Measurements from ENCODE around the gene DUSP12.

Gene DUSP12

DNA sequence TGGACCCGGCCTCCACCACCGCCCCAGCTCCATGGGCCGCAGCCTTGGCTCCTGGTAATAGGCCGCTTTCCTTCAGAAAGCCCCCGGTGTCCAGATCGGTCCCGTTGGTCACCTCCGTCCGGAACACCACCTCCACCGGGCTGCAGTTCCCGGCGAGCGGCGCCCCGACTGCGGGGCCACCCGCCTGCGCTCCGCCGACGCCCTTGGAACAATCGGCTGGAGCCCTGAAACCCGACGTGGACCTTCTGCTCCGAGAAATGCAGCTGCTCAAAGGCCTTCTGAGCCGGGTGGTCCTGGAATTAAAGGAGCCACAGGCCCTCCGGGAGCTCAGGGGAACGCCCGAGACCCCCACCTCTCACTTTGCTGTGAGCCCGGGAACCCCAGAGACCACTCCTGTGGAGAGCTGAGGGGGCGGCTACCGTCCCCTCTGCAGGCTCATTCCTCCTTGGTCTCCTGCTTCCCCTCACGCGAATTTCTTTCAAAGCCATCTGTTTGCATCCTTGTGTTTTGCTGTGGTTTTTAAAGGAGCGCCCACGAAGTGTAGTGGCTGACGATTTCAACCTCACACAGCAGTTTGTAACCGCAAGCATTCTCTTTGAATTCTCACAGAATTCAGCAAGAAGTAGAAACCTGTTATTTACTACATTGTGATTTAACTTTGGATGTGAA, 22.2 kb upstream of the DUSP12 start:
- TF ChIP-seq, protein P1, sequence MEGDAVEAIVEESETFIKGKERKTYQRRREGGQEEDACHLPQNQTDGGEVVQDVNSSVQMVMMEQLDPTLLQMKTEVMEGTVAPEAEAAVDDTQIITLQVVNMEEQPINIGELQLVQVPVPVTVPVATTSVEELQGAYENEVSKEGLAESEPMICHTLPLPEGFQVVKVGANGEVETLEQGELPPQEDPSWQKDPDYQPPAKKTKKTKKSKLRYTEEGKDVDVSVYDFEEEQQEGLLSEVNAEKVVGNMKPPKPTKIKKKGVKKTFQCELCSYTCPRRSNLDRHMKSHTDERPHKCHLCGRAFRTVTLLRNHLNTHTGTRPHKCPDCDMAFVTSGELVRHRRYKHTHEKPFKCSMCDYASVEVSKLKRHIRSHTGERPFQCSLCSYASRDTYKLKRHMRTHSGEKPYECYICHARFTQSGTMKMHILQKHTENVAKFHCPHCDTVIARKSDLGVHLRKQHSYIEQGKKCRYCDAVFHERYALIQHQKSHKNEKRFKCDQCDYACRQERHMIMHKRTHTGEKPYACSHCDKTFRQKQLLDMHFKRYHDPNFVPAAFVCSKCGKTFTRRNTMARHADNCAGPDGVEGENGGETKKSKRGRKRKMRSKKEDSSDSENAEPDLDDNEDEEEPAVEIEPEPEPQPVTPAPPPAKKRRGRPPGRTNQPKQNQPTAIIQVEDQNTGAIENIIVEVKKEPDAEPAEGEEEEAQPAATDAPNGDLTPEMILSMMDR (conservative IDR thresholded peaks at IDR 0.05; ENCODE audit: low read length), result no peak
- H3K4me3 ChIP-seq (ENCODE audit: low read length), result peak overlapping the region; percentile 78
- DNase-seq (ENCODE audit: low read depth), result peak; percentile 93

DNA sequence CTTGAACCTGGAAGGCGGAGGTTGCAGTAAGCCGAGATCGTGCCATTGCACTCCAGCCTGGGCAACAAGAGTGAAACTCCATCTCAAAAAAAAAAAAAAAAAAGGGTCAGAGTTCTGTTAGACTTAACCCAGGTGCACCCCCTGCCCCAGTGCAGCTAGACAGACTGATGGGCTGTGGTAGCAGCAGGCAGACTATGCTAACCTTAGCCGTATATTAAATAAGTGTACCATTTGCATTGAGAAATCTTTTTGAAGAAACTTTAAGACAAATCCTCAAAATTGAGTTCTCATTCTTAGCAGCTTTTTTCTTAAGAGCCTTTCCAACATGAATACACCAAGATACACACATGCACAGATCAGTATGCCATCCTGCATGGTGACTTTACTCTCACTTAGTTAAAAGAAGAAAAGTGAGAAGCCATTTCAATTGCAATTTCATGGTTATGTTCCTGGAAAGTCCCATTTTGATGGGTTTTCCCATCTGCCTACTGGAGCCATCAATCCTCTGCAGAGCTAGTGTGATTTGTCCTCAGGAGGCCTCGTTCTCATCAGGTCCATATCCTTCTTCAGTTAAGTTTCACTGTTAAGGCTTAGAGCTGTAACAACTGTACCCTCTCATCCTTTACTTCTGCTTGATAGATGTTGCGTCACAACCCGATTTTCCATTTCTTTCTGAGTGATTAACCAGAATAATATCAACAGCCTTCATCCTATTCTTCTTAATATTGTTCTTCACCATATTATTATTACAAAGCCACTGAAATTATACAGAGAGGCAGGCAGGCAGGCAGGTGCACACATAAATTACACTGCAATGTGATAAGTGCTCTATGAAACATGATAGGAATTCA, 21.0 kb upstream of the DUSP12 start:
- DNase-seq (ENCODE audit: low read depth), result no peak
- TF ChIP-seq, protein P1 (conservative IDR thresholded peaks at IDR 0.05; ENCODE audit: low read length), result no peak
- H3K4me3 ChIP-seq (ENCODE audit: low read length), result no peak overlapping the region

DNA sequence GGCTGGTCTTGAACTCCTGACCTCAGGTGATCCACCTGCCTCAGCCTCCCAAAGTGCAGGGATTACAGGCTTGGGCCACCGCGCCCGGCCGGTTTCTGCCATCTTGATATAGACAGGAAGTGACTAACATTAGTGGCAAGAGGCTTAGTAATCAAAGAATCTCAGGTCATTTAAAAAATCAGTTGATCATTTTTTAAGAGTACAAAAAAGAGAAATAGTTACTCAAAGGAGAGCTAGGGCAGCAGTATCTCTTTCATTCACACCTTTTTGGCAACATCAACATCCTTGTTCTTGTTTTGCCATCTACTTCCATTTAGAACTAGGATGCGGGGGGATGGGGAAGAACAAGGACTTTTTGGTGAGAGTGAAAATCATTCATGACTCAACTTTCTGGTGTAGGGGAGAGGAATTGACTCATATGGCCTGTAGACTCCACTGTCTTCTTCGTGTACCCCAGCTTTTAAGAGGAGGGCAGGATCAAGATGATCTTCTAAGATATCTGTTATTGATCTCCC, 19.5 kb upstream of the DUSP12 start:
- H3K4me3 ChIP-seq (ENCODE audit: low read length), result no peak overlapping the region
- TF ChIP-seq, protein P1 (conservative IDR thresholded peaks at IDR 0.05; ENCODE audit: low read length), result no peak
- DNase-seq (ENCODE audit: low read depth), result peak; percentile 48

DNA sequence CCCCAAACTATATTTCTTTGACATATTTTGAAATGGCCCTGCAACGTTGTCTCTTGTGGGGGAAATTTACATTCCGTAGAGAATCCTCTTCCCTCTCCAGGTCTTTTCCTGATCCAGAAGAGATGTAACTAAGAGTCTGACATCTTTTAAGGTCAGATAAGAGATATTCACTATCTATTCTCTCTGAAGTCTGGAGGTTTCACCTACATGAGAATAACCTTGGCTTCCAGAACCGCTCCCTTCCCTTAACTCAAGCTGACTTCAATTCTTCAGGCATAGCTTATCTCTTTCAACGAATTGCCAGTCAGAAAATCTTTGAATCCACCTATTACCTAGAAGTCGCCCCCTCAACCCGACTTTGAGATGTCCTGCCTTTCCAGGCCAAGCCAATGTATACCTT, 18.3 kb upstream of the DUSP12 start:
- no peak overlapping the region for H3K4me3 ChIP-seq (ENCODE audit: low read length)
- TF ChIP-seq, protein P1 (conservative IDR thresholded peaks at IDR 0.05; ENCODE audit: low read length), result no peak
- no peak for DNase-seq (ENCODE audit: low read depth)

DNA sequence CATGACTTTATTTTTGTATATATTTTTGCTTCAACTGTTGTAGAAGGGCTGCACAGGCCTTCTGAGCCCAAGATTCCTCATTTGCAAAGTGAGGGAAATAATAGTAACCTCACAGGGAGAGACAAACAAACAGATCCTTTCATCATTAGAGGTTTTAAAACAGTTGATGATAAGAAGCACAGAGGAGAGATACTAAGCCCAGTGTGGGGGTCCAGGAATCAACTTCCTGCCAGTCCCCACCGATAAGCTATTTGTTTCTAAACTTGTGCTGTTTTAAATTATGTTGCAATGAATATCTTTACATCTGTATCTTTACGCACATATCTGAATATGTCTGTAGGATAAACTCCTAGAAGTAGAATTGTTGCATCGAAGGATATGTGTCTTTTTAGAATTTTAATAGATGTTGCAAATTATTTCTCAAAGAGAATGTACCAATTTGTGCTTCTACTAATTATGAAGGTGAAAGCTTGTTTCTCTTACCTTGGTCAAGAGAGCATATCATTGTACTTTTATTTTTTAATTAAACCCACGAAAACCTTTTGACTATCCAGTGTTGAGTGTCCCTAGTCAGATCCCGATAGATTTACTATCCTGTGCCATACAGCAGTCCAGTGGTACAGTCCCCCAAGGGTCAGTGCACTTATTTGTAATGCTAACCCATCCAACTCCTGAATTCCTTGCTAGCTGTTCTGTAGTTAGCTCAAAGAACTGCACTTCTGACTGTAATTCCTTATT, 17.4 kb upstream of the DUSP12 start:
- no peak for DNase-seq (ENCODE audit: low read depth)
- no peak overlapping the region for H3K4me3 ChIP-seq (ENCODE audit: low read length)
- TF ChIP-seq, protein P1 (conservative IDR thresholded peaks at IDR 0.05; ENCODE audit: low read length), result no peak

DNA sequence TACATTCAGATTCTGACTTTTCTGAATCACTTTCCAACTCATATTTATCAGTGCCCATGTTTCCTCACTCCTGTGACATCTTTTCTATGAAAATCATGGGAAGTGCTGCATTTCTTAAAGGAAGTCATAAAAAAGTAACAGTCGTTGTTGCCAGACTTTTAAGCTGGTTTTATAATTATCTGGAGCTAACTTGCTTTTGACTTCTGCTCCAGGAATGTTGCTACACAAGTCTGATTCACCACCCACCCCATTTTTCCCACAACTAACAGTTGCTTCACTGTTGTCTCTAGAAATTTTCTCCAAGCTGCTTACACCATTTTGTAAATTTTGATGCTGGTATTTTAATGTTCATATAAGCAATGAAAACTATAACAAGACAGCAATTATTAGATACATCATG, 16.1 kb upstream of the DUSP12 start:
- peak; percentile 96 for DNase-seq (ENCODE audit: low read depth)
- TF ChIP-seq, protein P1 (conservative IDR thresholded peaks at IDR 0.05; ENCODE audit: low read length), result no peak
- no peak overlapping the region for H3K4me3 ChIP-seq (ENCODE audit: low read length)
